ENCODE data around the gene PLPPR1.

- TF ChIP-seq SNAI2 (CRISPR knock-in tag; IDR thresholded peaks at IDR 0.05) (no peak), ZC3H10 (CRISPR knock-in tag; IDR thresholded peaks at IDR 0.05) (no peak)
Observed at GRCh38 chr9:101172616-101173015, 144.1 kb downstream of the PLPPR1 start.
